Measurements from ENCODE around the gene PGF. TPM values are rescaled to one million over a fixed set of nuclear protein-coding genes. Genes with fewer than 3 reads are reported as not detected.

The PGF gene
- total RNA-seq, 1 experiment from 2014 or later = 6.4 TPM

DNA sequence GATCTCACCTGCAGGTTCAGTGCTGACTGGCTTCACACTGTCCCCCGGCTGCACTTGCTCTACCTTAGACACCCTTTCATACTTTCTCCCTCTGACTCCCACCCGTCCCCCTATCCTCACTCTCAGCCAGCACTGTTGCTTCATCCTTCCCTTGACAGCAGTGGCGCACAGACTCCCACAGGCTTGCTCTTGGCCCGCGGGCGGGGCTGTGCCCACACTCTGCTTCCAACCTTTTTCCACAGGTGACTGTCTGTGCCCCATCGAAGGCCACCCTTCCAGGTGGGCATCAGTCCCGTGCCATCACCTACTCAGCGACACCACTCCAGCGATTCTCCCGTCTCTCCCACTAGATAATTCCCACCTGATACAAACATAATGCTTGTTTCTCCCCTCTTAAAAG is 31.3 kb downstream of the PGF start:
- DNase-seq (ENCODE audit: low read depth, low spot score) (no peak), ATAC-seq (no peak)
- POLR2A ChIA-PET = interaction anchor here (1.3 kb wide), 1 partner anchor 145 kb away, joined by 3 read pairs; the partner anchor contains the start of gene ZC2HC1C
- H3K9me3 ChIP-seq (ENCODE audit: control insufficient read depth in 1 of 2, insufficient read depth in 1 of 2, low read depth in 1 of 2, low read length in 2 of 2) = no peaks in the 10 kb centered on the region
- no peaks in the 10 kb centered on the region for H3K36me3 ChIP-seq (ENCODE audit: control insufficient read depth in 1 of 2, insufficient read depth in 2 of 2, low read length in 2 of 2)
- BruUV-seq (replicated peaks) = no TSS peak
- intact Hi-C loops (cut with micrococcal nuclease) = no loop called here
- no peak overlapping the region for H3K27ac ChIP-seq (ENCODE audit: low read depth, low read length)
- no peak overlapping the region for H3K4me2 ChIP-seq (ENCODE audit: low read length)
- H3K9ac ChIP-seq (ENCODE audit: low read length) = no peak overlapping the region
- H3K27me3 ChIP-seq (ENCODE audit: insufficient read depth, low read length) = no peaks in the 10 kb centered on the region
- no peaks in the 10 kb centered on the region for H3K9me2 ChIP-seq (ENCODE audit: insufficient read depth)
- no peak overlapping the region for H2AFZ ChIP-seq (ENCODE audit: low read depth, low read length, poor library complexity, severe bottlenecking)
- TF ChIP-seq, protein P1, sequence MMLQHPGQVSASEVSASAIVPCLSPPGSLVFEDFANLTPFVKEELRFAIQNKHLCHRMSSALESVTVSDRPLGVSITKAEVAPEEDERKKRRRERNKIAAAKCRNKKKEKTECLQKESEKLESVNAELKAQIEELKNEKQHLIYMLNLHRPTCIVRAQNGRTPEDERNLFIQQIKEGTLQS (IDR thresholded peaks at IDR 0.05) = no peak
- no peak for TF ChIP-seq YY1 (IDR thresholded peaks at IDR 0.05; ENCODE audit: extremely low read depth, insufficient replicate concordance, low read depth, low read length)
- TF ChIP-seq, protein P2, sequence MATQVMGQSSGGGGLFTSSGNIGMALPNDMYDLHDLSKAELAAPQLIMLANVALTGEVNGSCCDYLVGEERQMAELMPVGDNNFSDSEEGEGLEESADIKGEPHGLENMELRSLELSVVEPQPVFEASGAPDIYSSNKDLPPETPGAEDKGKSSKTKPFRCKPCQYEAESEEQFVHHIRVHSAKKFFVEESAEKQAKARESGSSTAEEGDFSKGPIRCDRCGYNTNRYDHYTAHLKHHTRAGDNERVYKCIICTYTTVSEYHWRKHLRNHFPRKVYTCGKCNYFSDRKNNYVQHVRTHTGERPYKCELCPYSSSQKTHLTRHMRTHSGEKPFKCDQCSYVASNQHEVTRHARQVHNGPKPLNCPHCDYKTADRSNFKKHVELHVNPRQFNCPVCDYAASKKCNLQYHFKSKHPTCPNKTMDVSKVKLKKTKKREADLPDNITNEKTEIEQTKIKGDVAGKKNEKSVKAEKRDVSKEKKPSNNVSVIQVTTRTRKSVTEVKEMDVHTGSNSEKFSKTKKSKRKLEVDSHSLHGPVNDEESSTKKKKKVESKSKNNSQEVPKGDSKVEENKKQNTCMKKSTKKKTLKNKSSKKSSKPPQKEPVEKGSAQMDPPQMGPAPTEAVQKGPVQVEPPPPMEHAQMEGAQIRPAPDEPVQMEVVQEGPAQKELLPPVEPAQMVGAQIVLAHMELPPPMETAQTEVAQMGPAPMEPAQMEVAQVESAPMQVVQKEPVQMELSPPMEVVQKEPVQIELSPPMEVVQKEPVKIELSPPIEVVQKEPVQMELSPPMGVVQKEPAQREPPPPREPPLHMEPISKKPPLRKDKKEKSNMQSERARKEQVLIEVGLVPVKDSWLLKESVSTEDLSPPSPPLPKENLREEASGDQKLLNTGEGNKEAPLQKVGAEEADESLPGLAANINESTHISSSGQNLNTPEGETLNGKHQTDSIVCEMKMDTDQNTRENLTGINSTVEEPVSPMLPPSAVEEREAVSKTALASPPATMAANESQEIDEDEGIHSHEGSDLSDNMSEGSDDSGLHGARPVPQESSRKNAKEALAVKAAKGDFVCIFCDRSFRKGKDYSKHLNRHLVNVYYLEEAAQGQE (IDR thresholded peaks at IDR 0.05; ENCODE audit: low read depth) = no peak
- no peak for TF ChIP-seq JUND (IDR thresholded peaks at IDR 0.05)
- TF ChIP-seq, protein P3, sequence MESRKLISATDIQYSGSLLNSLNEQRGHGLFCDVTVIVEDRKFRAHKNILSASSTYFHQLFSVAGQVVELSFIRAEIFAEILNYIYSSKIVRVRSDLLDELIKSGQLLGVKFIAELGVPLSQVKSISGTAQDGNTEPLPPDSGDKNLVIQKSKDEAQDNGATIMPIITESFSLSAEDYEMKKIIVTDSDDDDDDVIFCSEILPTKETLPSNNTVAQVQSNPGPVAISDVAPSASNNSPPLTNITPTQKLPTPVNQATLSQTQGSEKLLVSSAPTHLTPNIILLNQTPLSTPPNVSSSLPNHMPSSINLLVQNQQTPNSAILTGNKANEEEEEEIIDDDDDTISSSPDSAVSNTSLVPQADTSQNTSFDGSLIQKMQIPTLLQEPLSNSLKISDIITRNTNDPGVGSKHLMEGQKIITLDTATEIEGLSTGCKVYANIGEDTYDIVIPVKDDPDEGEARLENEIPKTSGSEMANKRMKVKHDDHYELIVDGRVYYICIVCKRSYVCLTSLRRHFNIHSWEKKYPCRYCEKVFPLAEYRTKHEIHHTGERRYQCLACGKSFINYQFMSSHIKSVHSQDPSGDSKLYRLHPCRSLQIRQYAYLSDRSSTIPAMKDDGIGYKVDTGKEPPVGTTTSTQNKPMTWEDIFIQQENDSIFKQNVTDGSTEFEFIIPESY (IDR thresholded peaks at IDR 0.05; ENCODE audit: extremely low read depth, insufficient replicate concordance, low read length) = no peak
- TF ChIP-seq CBX3 (IDR thresholded peaks at IDR 0.05; ENCODE audit: low read depth) = no peak
- no peak for TF ChIP-seq ZFX (IDR thresholded peaks at IDR 0.05)
- TF ChIP-seq POLR2AphosphoS5 (IDR thresholded peaks at IDR 0.05; ENCODE audit: low read depth, low read length) = no peak
- TF ChIP-seq ELF1 (IDR thresholded peaks at IDR 0.05; ENCODE audit: borderline replicate concordance, low read depth) = no peak
- no peak for TF ChIP-seq EZH2phosphoT487 (IDR thresholded peaks at IDR 0.05; ENCODE audit: borderline replicate concordance)
- TF ChIP-seq SIN3A (IDR thresholded peaks at IDR 0.05; ENCODE audit: low read depth) = no peak
- TF ChIP-seq TCF7L2 (IDR thresholded peaks at IDR 0.05; ENCODE audit: borderline replicate concordance, extremely low read depth, insufficient read depth, insufficient read length) = no peak
- TF ChIP-seq SRF (IDR thresholded peaks at IDR 0.05; ENCODE audit: low read depth) = no peak
- no peak for TF ChIP-seq POLR2A (IDR thresholded peaks at IDR 0.05; ENCODE audit: borderline replicate concordance, extremely low read depth, insufficient read depth, insufficient read length)
- TF ChIP-seq EZH2 (IDR thresholded peaks at IDR 0.05) = no peak
- no peaks in the 10 kb centered on the region for H4K20me1 ChIP-seq (ENCODE audit: insufficient read depth)
- H3K4me1 ChIP-seq (ENCODE audit: control insufficient read depth in 1 of 2, insufficient read depth in 2 of 2, low read length in 2 of 2) = peaks cover 0 to 12% of the 10 kb centered on the region in 2 experiments; a peak in 2 of 4 replicates
- no peak overlapping the region for H3K4me3 ChIP-seq (replicated peaks in 1 of 2; ENCODE audit: low read depth in 1 of 2, low read length in 2 of 2)
- no peaks in the 10 kb centered on the region for H3K79me2 ChIP-seq (ENCODE audit: insufficient read depth, low read length)
- RAD21 ChIA-PET (ENCODE audit: low non-redundant PET in 1 of 2, low total read pairs in 2 of 2, uncharacterized antibody in 2 of 2, unreplicated experiment in 2 of 2) = no interaction called here
- CTCF ChIA-PET = interaction anchor here (1.6 to 1.8 kb wide), 3 partner anchors 18 to 63 kb away, joined by 11 to 29 read pairs (median 13); no protein-coding TSS in a partner anchor
